ENCODE measurements around the gene IQCF5. TPM values are rescaled to one million over a fixed set of nuclear protein-coding genes. Genes with fewer than 3 reads are reported as not detected.

Gene IQCF5
- total RNA-seq, 3 donors from 2014 or later (not counting 1 experiment from before 2014, with no cell fraction given) = not detected

GRCh38 chr3:51896607-51897305 lies 21.4 kb upstream of the IQCF5 start:
- peaks cover 3 to 5% of the 10 kb centered on the region in 2 donors for H3K4me1 Mint-ChIP-seq
- peaks cover 43 to 49% of the 10 kb centered on the region in 2 donors for H3K27me3 Mint-ChIP-seq (ENCODE audit: low read depth in 2 of 2)
- no peaks in the 10 kb centered on the region for H3K4me1 ChIP-seq (ENCODE audit: control insufficient read depth, insufficient read depth, low read length)
- DNase-seq (no peak), ATAC-seq (no peak)
- H3K27me3 ChIP-seq (ENCODE audit: control insufficient read depth, insufficient read depth, low read length) = peaks cover 2% of the 10 kb centered on the region
- no peak overlapping the region for H3K27ac ChIP-seq (ENCODE audit: low read length)
- no peaks in the 10 kb centered on the region for H3K9me3 Mint-ChIP-seq
- no peak overlapping the region for H3K27ac Mint-ChIP-seq
- no peak for TF ChIP-seq CTCF (IDR thresholded peaks at IDR 0.05)
- WGBS (ENCODE audit: insufficient coverage) = 90% methylated on average over 10 of the region's 10 CpGs
- no peaks in the 10 kb centered on the region for H3K36me3 ChIP-seq (ENCODE audit: control insufficient read depth, insufficient read depth, low read length)
- H3K4me3 ChIP-seq (ENCODE audit: low read length) = no peak overlapping the region
- no peak overlapping the region for H3K4me3 Mint-ChIP-seq
- intact Hi-C loops (cut with micrococcal nuclease) = no loop called here
- H3K9me3 ChIP-seq (ENCODE audit: control insufficient read depth, insufficient read depth, low read length) = no peaks in the 10 kb centered on the region
- no peaks in the 10 kb centered on the region for H3K36me3 Mint-ChIP-seq

GRCh38 chr3:51894939-51895338 lies 19.5 kb upstream of the IQCF5 start:
- Histone ChIP-seq H3K36me3 (ENCODE audit: control insufficient read depth, insufficient read depth, low read length) (no peaks in the 10 kb centered on the region), H3K9me3 (ENCODE audit: control insufficient read depth, insufficient read depth, low read length) (no peaks in the 10 kb centered on the region), H3K27me3 (ENCODE audit: control insufficient read depth, insufficient read depth, low read length) (peaks cover 4% of the 10 kb centered on the region), H3K27ac (ENCODE audit: low read length) (no peak overlapping the region), H3K4me3 (ENCODE audit: low read length) (no peak overlapping the region), H3K4me1 (ENCODE audit: control insufficient read depth, insufficient read depth, low read length) (no peaks in the 10 kb centered on the region)
- intact Hi-C loops (cut with micrococcal nuclease) = no loop called here
- DNase-seq (no peak), ATAC-seq (no peak)
- no peaks in the 10 kb centered on the region for H3K36me3 Mint-ChIP-seq
- no peak overlapping the region for H3K4me3 Mint-ChIP-seq
- H3K27me3 Mint-ChIP-seq (ENCODE audit: low read depth in 2 of 2) = peaks cover 39 to 47% of the 10 kb centered on the region in 2 donors
- 96% methylated on average over 16 of the region's 16 CpGs for WGBS (ENCODE audit: insufficient coverage)
- H3K27ac Mint-ChIP-seq = no peak overlapping the region
- TF ChIP-seq CTCF (IDR thresholded peaks at IDR 0.05) = no peak
- H3K4me1 Mint-ChIP-seq = peaks cover 5 to 11% of the 10 kb centered on the region in 2 donors
- no peaks in the 10 kb centered on the region for H3K9me3 Mint-ChIP-seq

DNA sequence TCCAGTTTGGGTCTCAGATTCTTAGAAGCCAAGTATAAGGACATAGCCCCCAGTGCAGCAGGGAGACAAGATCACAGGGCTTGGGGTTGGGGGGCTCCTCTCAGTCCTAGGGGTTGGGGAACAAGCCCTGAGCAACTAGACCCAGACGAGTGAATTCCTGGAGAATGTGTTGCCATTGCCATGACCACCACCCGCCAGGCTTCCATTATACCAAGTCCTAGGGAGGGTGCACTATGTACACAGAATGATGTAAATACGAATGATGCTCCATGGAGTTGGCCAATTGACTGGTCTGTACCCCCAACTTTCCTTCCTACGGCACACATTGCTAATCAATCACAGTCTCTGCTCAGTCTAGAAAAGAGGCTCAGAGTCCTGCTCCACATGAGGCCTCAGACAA lies 19.0 kb upstream of the IQCF5 start:
- Mint-ChIP-seq H3K4me3 (no peak overlapping the region), H3K27me3 (ENCODE audit: low read depth in 2 of 2) (peaks cover 39 to 47% of the 10 kb centered on the region in 2 donors), H3K27ac (no peak overlapping the region), H3K4me1 (peaks cover 5 to 11% of the 10 kb centered on the region in 2 donors), H3K9me3 (no peaks in the 10 kb centered on the region), H3K36me3 (no peaks in the 10 kb centered on the region)
- H3K27ac ChIP-seq (ENCODE audit: low read length) = no peak overlapping the region
- no peak overlapping the region for H3K4me3 ChIP-seq (ENCODE audit: low read length)
- no peak for DNase-seq
- TF ChIP-seq CTCF (IDR thresholded peaks at IDR 0.05) = no peak
- peaks cover 6% of the 10 kb centered on the region for H3K27me3 ChIP-seq (ENCODE audit: control insufficient read depth, insufficient read depth, low read length)
- WGBS (ENCODE audit: insufficient coverage) = 83% methylated on average over 4 of the region's 4 CpGs
- no peaks in the 10 kb centered on the region for H3K9me3 ChIP-seq (ENCODE audit: control insufficient read depth, insufficient read depth, low read length)
- no peaks in the 10 kb centered on the region for H3K36me3 ChIP-seq (ENCODE audit: control insufficient read depth, insufficient read depth, low read length)
- ATAC-seq = no peak
- no peaks in the 10 kb centered on the region for H3K4me1 ChIP-seq (ENCODE audit: control insufficient read depth, insufficient read depth, low read length)
- intact Hi-C loops (cut with micrococcal nuclease) = no loop called here
